WTC11 (cell line): Measurements from ENCODE around the gene SLC9A4. TPM values are rescaled to one million over a fixed set of nuclear protein-coding genes. Genes with fewer than 3 reads are reported as not detected.

Source experiments
- ATAC-seq: fragments of 200-7000 bp; cut with Tn5 transposase; 2 replicates; pipeline ENCODE4 v1.10.0; 2021; ENCODE audit warnings: mild to moderate bottlenecking, moderate library complexity
- CTCF ChIA-PET: fragments of 300-600 bp; sonication (Branson Sonifier 250); formaldehyde crosslinking; loops from one replicate; lab custom pipeline; 2021; ENCODE audit warnings: antibody characterized with exemption; lab: Charles Lee
- POLR2A ChIA-PET: fragments of 350-600 bp; sonication (Branson Sonifier 250); formaldehyde crosslinking; loops from one replicate; lab custom pipeline; 2021; ENCODE audit warnings: antibody characterized with exemption; lab: Charles Lee
- DNase-seq: peaks from one replicate; pipeline ENCODE4 v3.0.0; 2021; ENCODE audit warnings: low spot score
- H3K27ac Mint-ChIP-seq: 2 replicates; pipeline ENCODE4 v1.8.0; 2021; ENCODE audit warnings: mixed read lengths
- H3K27me3 Mint-ChIP-seq: 2 replicates; pipeline ENCODE4 v1.8.0; 2021; ENCODE audit warnings: low read depth, mild to moderate bottlenecking, moderate library complexity, mixed read lengths
- H3K36me3 Mint-ChIP-seq: 2 replicates; pipeline ENCODE4 v1.8.0; 2021; ENCODE audit warnings: mixed read lengths
- H3K4me1 Mint-ChIP-seq: 2 replicates; pipeline ENCODE4 v1.8.0; 2022; ENCODE audit warnings: mixed read lengths
- H3K4me3 Mint-ChIP-seq: 2 replicates; pipeline ENCODE4 v1.8.0; 2021; ENCODE audit warnings: mild to moderate bottlenecking, moderate library complexity, mixed read lengths
- H3K9me3 Mint-ChIP-seq: 2 replicates; pipeline ENCODE4 v1.8.0; 2021; ENCODE audit warnings: mixed read lengths
- ATF2 ChIP-seq: sonication (generic); formaldehyde crosslinking; IDR thresholded peaks from 2 replicates; pipeline ENCODE4 v1.8.1; 2022; ENCODE audit warnings: low read depth, missing genetic modification reagents, borderline replicate concordance
- CREB1 ChIP-seq: sonication (generic); formaldehyde crosslinking; IDR thresholded peaks from 2 replicates; pipeline ENCODE4 v1.8.0; 2023; ENCODE audit warnings: mild to moderate bottlenecking, missing genetic modification reagents
- FOXJ3 ChIP-seq: sonication (generic); formaldehyde crosslinking; IDR thresholded peaks from 2 replicates; pipeline ENCODE4 v1.9.0; 2021; ENCODE audit warnings: missing genetic modification reagents, mild to moderate bottlenecking, borderline replicate concordance
- FOXK1 ChIP-seq: sonication (generic); formaldehyde crosslinking; IDR thresholded peaks from 2 replicates; pipeline ENCODE4 v1.8.0; 2022; ENCODE audit warnings: mild to moderate bottlenecking, moderate library complexity, missing genetic modification reagents
- NR3C1 ChIP-seq: sonication (generic); formaldehyde crosslinking; conservative IDR thresholded peaks from 2 replicates; pipeline ENCODE4 v1.8.1; 2023; ENCODE audit warnings: low read depth, mild to moderate bottlenecking, missing genetic modification reagents
- SMAD3 ChIP-seq: sonication (generic); formaldehyde crosslinking; IDR thresholded peaks from 2 replicates; pipeline ENCODE4 v1.8.0; 2022; ENCODE audit warnings: missing genetic modification reagents, mild to moderate bottlenecking, borderline replicate concordance
- SMAD4 ChIP-seq: sonication (generic); formaldehyde crosslinking; IDR thresholded peaks from 2 replicates; pipeline ENCODE4 v1.8.0; 2022; ENCODE audit warnings: mild to moderate bottlenecking, missing genetic modification reagents
- TCF7 ChIP-seq: sonication (generic); formaldehyde crosslinking; IDR thresholded peaks from 2 replicates; pipeline ENCODE4 v1.8.0; 2022; ENCODE audit warnings: mild to moderate bottlenecking, low read depth, missing genetic modification reagents, moderate library complexity
- ZBTB21 ChIP-seq: sonication (generic); formaldehyde crosslinking; IDR thresholded peaks from 2 replicates; pipeline ENCODE4 v1.8.1; 2023; ENCODE audit warnings: mild to moderate bottlenecking, missing genetic modification reagents, borderline replicate concordance
- ZNF121 ChIP-seq: sonication (generic); formaldehyde crosslinking; IDR thresholded peaks from 2 replicates; pipeline ENCODE4 v1.8.0; 2023; ENCODE audit warnings: missing genetic modification reagents
- ZNF396 ChIP-seq: fragments of 250-450 bp; sonication (Bioruptor Pico); IDR thresholded peaks from 2 replicates; pipeline ENCODE4 v1.8.0; 2021; ENCODE audit warnings: mild to moderate bottlenecking, moderate library complexity, borderline replicate concordance
- ZNF416 ChIP-seq: fragments of 250-450 bp; sonication (Bioruptor Pico); IDR thresholded peaks from 2 replicates; pipeline ENCODE4 v1.9.0; 2021; ENCODE audit warnings: mild to moderate bottlenecking, inconsistent platforms
- total RNA-seq: library from RNA; stranded (reverse); gene quantifications from 3 replicates; pipeline ENCODE4 v1.2.3, GENCODE V29; 2021
- TF ChIP-seq, protein P1 (sequence below): sonication (generic); formaldehyde crosslinking; IDR thresholded peaks from 2 replicates; pipeline ENCODE4 v1.8.0; 2022; ENCODE audit warnings: mild to moderate bottlenecking, missing genetic modification reagents
- TF ChIP-seq, protein P2 (sequence below): fragments of 200-600 bp; IDR thresholded peaks from 2 replicates; pipeline ENCODE4 v1.8.0; 2022; ENCODE audit warnings: antibody characterized with exemption
- TF ChIP-seq, protein P3 (sequence below): sonication (generic); formaldehyde crosslinking; IDR thresholded peaks from 2 replicates; pipeline ENCODE4 v1.8.1; 2023; ENCODE audit warnings: mild to moderate bottlenecking, missing genetic modification reagents

Gene SLC9A4
- total RNA-seq, 1 experiment from 2014 or later, result 0.11 TPM

DNA sequence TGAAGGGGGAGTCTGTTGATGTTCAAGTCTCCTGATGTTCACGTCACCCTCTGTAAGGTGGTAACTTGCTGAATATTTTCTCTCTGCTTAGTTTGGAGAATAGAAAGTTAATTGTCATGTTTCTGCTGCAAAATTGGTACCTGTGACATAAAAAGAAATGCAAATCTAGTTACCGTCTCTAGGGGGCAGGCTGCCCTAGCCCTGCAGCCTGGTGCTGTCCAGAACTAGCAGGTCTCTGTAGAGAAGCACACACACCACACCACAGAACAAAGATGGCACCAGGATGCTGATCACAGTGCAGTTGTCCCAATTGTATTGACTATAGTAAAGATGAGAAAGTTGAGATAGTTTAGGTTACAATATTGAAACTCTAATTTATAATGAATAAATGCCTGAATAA is 47.0 kb downstream of the SLC9A4 start:
- POLR2A ChIA-PET, result no interaction called here
- CTCF ChIA-PET, result no interaction called here
- DNase-seq, result peak; percentile 20
- Mint-ChIP-seq H3K36me3 (no peaks in the 10 kb centered on the region), H3K27ac (no peak overlapping the region), H3K4me3 (no peak overlapping the region), H3K27me3 (no peaks in the 10 kb centered on the region), H3K9me3 (no peaks in the 10 kb centered on the region), H3K4me1 (no peaks in the 10 kb centered on the region)
- ATAC-seq, result peak; percentile 88
- TF ChIP-seq, protein P1, sequence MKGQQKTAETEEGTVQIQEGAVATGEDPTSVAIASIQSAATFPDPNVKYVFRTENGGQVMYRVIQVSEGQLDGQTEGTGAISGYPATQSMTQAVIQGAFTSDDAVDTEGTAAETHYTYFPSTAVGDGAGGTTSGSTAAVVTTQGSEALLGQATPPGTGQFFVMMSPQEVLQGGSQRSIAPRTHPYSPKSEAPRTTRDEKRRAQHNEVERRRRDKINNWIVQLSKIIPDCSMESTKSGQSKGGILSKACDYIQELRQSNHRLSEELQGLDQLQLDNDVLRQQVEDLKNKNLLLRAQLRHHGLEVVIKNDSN (CRISPR knock-in tag), result no peak
- TF ChIP-seq, protein P2, sequence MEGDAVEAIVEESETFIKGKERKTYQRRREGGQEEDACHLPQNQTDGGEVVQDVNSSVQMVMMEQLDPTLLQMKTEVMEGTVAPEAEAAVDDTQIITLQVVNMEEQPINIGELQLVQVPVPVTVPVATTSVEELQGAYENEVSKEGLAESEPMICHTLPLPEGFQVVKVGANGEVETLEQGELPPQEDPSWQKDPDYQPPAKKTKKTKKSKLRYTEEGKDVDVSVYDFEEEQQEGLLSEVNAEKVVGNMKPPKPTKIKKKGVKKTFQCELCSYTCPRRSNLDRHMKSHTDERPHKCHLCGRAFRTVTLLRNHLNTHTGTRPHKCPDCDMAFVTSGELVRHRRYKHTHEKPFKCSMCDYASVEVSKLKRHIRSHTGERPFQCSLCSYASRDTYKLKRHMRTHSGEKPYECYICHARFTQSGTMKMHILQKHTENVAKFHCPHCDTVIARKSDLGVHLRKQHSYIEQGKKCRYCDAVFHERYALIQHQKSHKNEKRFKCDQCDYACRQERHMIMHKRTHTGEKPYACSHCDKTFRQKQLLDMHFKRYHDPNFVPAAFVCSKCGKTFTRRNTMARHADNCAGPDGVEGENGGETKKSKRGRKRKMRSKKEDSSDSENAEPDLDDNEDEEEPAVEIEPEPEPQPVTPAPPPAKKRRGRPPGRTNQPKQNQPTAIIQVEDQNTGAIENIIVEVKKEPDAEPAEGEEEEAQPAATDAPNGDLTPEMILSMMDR, result peak; percentile 49; the same call in 1 of the 2 replicates

- H3K36me3 Mint-ChIP-seq, result no peaks in the 10 kb centered on the region
- TF ChIP-seq ATF2 (CRISPR knock-in tag), result no peak
- no peak for TF ChIP-seq TCF7 (CRISPR knock-in tag)
- TF ChIP-seq CREB1 (CRISPR knock-in tag), result no peak
- TF ChIP-seq, protein P1 (CRISPR knock-in tag), result no peak
- no peak for TF ChIP-seq ZNF416
- no peak overlapping the region for H3K4me3 Mint-ChIP-seq
- H3K27ac Mint-ChIP-seq, result no peak overlapping the region
- ChIA-PET CTCF (no interaction called here), POLR2A (no interaction called here)
- DNase-seq, result no peak
- ATAC-seq, result no peak
- H3K4me1 Mint-ChIP-seq, result no peaks in the 10 kb centered on the region
- no peaks in the 10 kb centered on the region for H3K27me3 Mint-ChIP-seq
- H3K9me3 Mint-ChIP-seq, result no peaks in the 10 kb centered on the region
Measured at GRCh38 chr2:102520801-102521200, 47.8 kb downstream of the SLC9A4 start.

- CTCF ChIA-PET, result interaction anchor here (1.1 kb wide), 1 partner anchor 93 kb away, joined by 4 read pairs; no protein-coding TSS in a partner anchor
- ATAC-seq, result no peak
- no peak overlapping the region for H3K27ac Mint-ChIP-seq
Measured at GRCh38 chr2:102522162-102522561, 49.1 kb downstream of the SLC9A4 start.

DNA sequence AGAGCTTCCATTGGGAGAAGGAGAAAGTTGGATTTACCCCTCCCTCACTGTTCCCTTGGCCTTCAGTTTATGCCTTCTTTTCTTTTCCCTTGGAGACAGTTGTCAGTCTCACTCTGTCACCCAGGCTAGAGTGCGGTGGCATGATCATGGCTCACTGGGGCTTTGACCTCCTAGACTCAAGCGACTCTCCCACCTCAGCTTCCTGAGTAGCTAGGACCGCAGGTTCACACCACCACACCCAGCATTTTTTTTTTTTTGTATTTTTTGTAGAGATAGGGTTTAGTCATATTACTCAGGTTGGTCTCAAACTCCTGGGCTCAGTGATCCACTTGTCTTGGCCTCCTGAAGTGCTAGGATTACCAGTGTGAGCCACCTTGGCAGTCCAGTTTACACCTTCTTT is 49.9 kb downstream of the SLC9A4 start:
- DNase-seq, result no peak

More at GRCh38 chr2:102522162-102522561, 49.1 kb downstream of the SLC9A4 start:
- Mint-ChIP-seq H3K4me3 (no peak overlapping the region), H3K27me3 (no peaks in the 10 kb centered on the region), H3K4me1 (no peaks in the 10 kb centered on the region), H3K9me3 (no peaks in the 10 kb centered on the region), H3K36me3 (no peaks in the 10 kb centered on the region)
- TF ChIP-seq NR3C1 (CRISPR knock-in tag), result no peak
- TF ChIP-seq ZNF396, result no peak
- TF ChIP-seq ATF2 (CRISPR knock-in tag), result no peak
- POLR2A ChIA-PET, result no interaction called here
- DNase-seq, result no peak

More for the DNA sequence above, 49.9 kb downstream of the SLC9A4 start:
- CTCF ChIA-PET, result interaction anchor here (1.1 kb wide), 1 partner anchor 93 kb away, joined by 4 read pairs; no protein-coding TSS in a partner anchor
- H3K36me3 Mint-ChIP-seq, result no peaks in the 10 kb centered on the region
- no peaks in the 10 kb centered on the region for H3K4me1 Mint-ChIP-seq
- no peak overlapping the region for H3K27ac Mint-ChIP-seq
- TF ChIP-seq ZNF121 (CRISPR knock-in tag) (no peak), ZNF396 (no peak), FOXJ3 (no peak), SMAD4 (no peak), ZBTB21 (no peak), FOXK1 (CRISPR knock-in tag) (no peak), SMAD3 (CRISPR knock-in tag) (no peak)
- TF ChIP-seq, protein P3, sequence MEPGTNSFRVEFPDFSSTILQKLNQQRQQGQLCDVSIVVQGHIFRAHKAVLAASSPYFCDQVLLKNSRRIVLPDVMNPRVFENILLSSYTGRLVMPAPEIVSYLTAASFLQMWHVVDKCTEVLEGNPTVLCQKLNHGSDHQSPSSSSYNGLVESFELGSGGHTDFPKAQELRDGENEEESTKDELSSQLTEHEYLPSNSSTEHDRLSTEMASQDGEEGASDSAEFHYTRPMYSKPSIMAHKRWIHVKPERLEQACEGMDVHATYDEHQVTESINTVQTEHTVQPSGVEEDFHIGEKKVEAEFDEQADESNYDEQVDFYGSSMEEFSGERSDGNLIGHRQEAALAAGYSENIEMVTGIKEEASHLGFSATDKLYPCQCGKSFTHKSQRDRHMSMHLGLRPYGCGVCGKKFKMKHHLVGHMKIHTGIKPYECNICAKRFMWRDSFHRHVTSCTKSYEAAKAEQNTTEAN (CRISPR knock-in tag), result no peak
- no peaks in the 10 kb centered on the region for H3K27me3 Mint-ChIP-seq
- H3K4me3 Mint-ChIP-seq, result no peak overlapping the region
- POLR2A ChIA-PET, result no interaction called here
- no peaks in the 10 kb centered on the region for H3K9me3 Mint-ChIP-seq
- no peak for ATAC-seq
